ENCODE results near the gene SMIM36. TPM values are rescaled to one million over a fixed set of nuclear protein-coding genes. Genes with fewer than 3 reads are reported as not detected.

SMIM36 gene
- total and polyA plus RNA-seq, 10 of the 15 experiments (the other 5 are each of a cell fraction or from before 2014, with no cell fraction given) = not detected

GRCh38 chr17:55462711-55463110 is 48.5 kb downstream of the SMIM36 start:
- POLR2A ChIA-PET = interaction anchor here (0.9 kb wide), 1 partner anchor 17 kb away, joined by 3 read pairs; no protein-coding TSS in a partner anchor
- Histone ChIP-seq H3K9me3 (replicated peaks; ENCODE audit: control insufficient read depth, insufficient read depth, low read length) (no peaks in the 10 kb centered on the region), H3K9ac (ENCODE audit: control insufficient read depth, insufficient read depth, low read length) (no peak overlapping the region), H3K27ac (ENCODE audit: control insufficient read depth, insufficient read depth) (no peak overlapping the region), H4K20me1 (ENCODE audit: control insufficient read depth, insufficient read depth) (no peaks in the 10 kb centered on the region), H3K36me3 (ENCODE audit: control insufficient read depth in 2 of 2, insufficient read depth in 2 of 2, low read length in 1 of 2) (no peaks in the 10 kb centered on the region), H3K4me2 (ENCODE audit: control insufficient read depth, insufficient read depth) (no peak overlapping the region), H2AFZ (ENCODE audit: control insufficient read depth, low read depth, low read length) (no peak overlapping the region; the same call in 1 of the 2 replicates), H3K4me3 (no peak overlapping the region), H3K4me1 (ENCODE audit: control insufficient read depth, insufficient read depth, low read length) (peaks cover 25% of the 10 kb centered on the region), H3K79me2 (ENCODE audit: control insufficient read depth, insufficient read depth, low read length) (no peaks in the 10 kb centered on the region), H3K27me3 (replicated peaks in 1 of 2; ENCODE audit: control insufficient read depth in 2 of 2, insufficient read depth in 2 of 2, low read length in 1 of 2) (no peaks in the 10 kb centered on the region)
- in situ Hi-C loops (cut with MboI) = no loop called here
- intact Hi-C loops (cut with micrococcal nuclease; ENCODE audit: unreplicated experiment) = loop anchor here (2.0 kb wide), 1 partner anchor 26 kb away; no protein-coding TSS in a partner anchor
- ATAC-seq (no peak), DNase-seq (ENCODE audit: low read depth, low spot score) (no peak), FAIRE-seq (no peak)
- no TSS peak for BruUV-seq (replicated peaks)
- CTCF ChIA-PET = interaction anchor here (1.2 kb wide), 1 partner anchor 106 kb away, joined by 3 read pairs; no protein-coding TSS in a partner anchor
- SMC1A ChIA-PET (ENCODE audit: uncharacterized antibody, unreplicated experiment) = interaction anchor here (1.0 to 3.9 kb wide), 5 partner anchors 16 to 47 kb away, joined by 3 to 14 read pairs (median 4); no protein-coding TSS in a partner anchor
- no peak for TF ChIP-seq ZSCAN29 (IDR thresholded peaks at IDR 0.05)
- TF ChIP-seq TCF12 (IDR thresholded peaks at IDR 0.05; ENCODE audit: low read depth, low read length) = no peak
- no peak for TF ChIP-seq MEF2B (IDR thresholded peaks at IDR 0.05; ENCODE audit: partially characterized antibody, poor library complexity, severe bottlenecking)
- no peak for TF ChIP-seq SIN3A (IDR thresholded peaks at IDR 0.05; ENCODE audit: low read depth, low read length)
- RAD21 ChIA-PET (ENCODE audit: unreplicated experiment) = interaction anchor here (1.2 kb wide), 1 partner anchor 51 kb away, joined by 4 read pairs; no protein-coding TSS in a partner anchor

- BruUV-seq (replicated peaks) = no TSS peak
- Histone ChIP-seq H2AFZ (ENCODE audit: control insufficient read depth, low read depth, low read length) (no peak overlapping the region), H3K27ac (ENCODE audit: control insufficient read depth, insufficient read depth) (no peak overlapping the region), H4K20me1 (ENCODE audit: control insufficient read depth, insufficient read depth) (no peaks in the 10 kb centered on the region), H3K4me1 (ENCODE audit: control insufficient read depth, insufficient read depth, low read length) (peaks cover 25% of the 10 kb centered on the region), H3K9ac (ENCODE audit: control insufficient read depth, insufficient read depth, low read length) (no peak overlapping the region), H3K79me2 (ENCODE audit: control insufficient read depth, insufficient read depth, low read length) (no peaks in the 10 kb centered on the region), H3K9me3 (replicated peaks; ENCODE audit: control insufficient read depth, insufficient read depth, low read length) (no peaks in the 10 kb centered on the region), H3K36me3 (ENCODE audit: control insufficient read depth in 2 of 2, insufficient read depth in 2 of 2, low read length in 1 of 2) (no peaks in the 10 kb centered on the region), H3K27me3 (replicated peaks in 1 of 2; ENCODE audit: control insufficient read depth in 2 of 2, insufficient read depth in 2 of 2, low read length in 1 of 2) (no peaks in the 10 kb centered on the region), H3K4me3 (no peak overlapping the region), H3K4me2 (ENCODE audit: control insufficient read depth, insufficient read depth) (no peak overlapping the region)
- 100% methylated on average over 1 of the region's 1 CpG for WGBS (ENCODE audit: insufficient coverage, insufficient replicate concordance, low lambda C conversion rate, missing lambda C conversion rate)
- CTCF ChIA-PET = interaction anchor here (1.2 kb wide), 1 partner anchor 105 kb away, joined by 3 read pairs; no protein-coding TSS in a partner anchor
- DNase-seq (ENCODE audit: low read depth, low spot score) (no peak), FAIRE-seq (no peak), ATAC-seq (no peak)
- in situ Hi-C loops (cut with MboI) = no loop called here
- RAD21 ChIA-PET (ENCODE audit: unreplicated experiment) = interaction anchor here (1.2 kb wide), 1 partner anchor 51 kb away, joined by 4 read pairs; no protein-coding TSS in a partner anchor
- intact Hi-C loops (cut with micrococcal nuclease; ENCODE audit: unreplicated experiment) = loop anchor here (2.0 kb wide), 1 partner anchor 25 kb away; no protein-coding TSS in a partner anchor
- POLR2A ChIA-PET = interaction anchor here (0.9 kb wide), 1 partner anchor 16 kb away, joined by 3 read pairs; no protein-coding TSS in a partner anchor
- SMC1A ChIA-PET (ENCODE audit: uncharacterized antibody, unreplicated experiment) = interaction anchor here (1.5 to 3.9 kb wide), 4 partner anchors 15 to 47 kb away, joined by 4 to 14 read pairs (median 8); no protein-coding TSS in a partner anchor
- TF ChIP-seq ZZZ3 (IDR thresholded peaks at IDR 0.05; ENCODE audit: control insufficient read depth, insufficient read length, low read depth) (no peak), RFX5 (IDR thresholded peaks at IDR 0.05; ENCODE audit: low read depth, low read length) (no peak), POLR2AphosphoS5 (IDR thresholded peaks at IDR 0.05; ENCODE audit: low read length) (no peak), CEBPB (IDR thresholded peaks at IDR 0.05; ENCODE audit: borderline replicate concordance in 1 of 2, low read depth in 2 of 2, low read length in 2 of 2) (no peak), HDGF (IDR thresholded peaks at IDR 0.05) (no peak), GATAD2B (conservative IDR thresholded peaks at IDR 0.05; ENCODE audit: low read depth) (no peak), GABPA (IDR thresholded peaks at IDR 0.05; ENCODE audit: low read depth) (no peak), CTCF (IDR thresholded peaks at IDR 0.05 in 2 of 3, conservative IDR thresholded peaks at IDR 0.05 in 1 of 3; ENCODE audit: control insufficient read depth in 2 of 3, extremely low read depth in 1 of 3, insufficient read depth in 1 of 3, low read depth in 3 of 3, low read length in 3 of 3) (no peak)
These were observed 49.0 kb downstream of the SMIM36 start for GRCh38 chr17:55462234-55462633.
